ENCODE results near the gene SLC25A1. TPM values are rescaled to one million over a fixed set of nuclear protein-coding genes. Genes with fewer than 3 reads are reported as not detected.

SLC25A1 gene
- polyA plus RNA-seq, 1 experiment: 36.9 TPM

GRCh38 chr22:19175026-19175601 is 3.4 kb downstream of the SLC25A1 start:
- H3K27me3 ChIP-seq (ENCODE audit: control insufficient read depth, insufficient read depth, low read length): no peaks in the 10 kb centered on the region
- CTCF ChIA-PET: no interaction called here
- DNase-seq (ENCODE audit: low read depth): no peak
- no peak overlapping the region for H3K4me3 ChIP-seq (ENCODE audit: low read depth, low read length)
- TF ChIP-seq CTCF (IDR thresholded peaks at IDR 0.05; ENCODE audit: insufficient read depth, low read depth, low read length): no peak
- peaks cover 7% of the 10 kb centered on the region for H3K36me3 ChIP-seq (ENCODE audit: control insufficient read depth, insufficient read depth, low read length)
- POLR2A ChIA-PET: no interaction called here

GRCh38 chr22:19174106-19175025 is 4.2 kb downstream of the SLC25A1 start:
- DNase-seq (ENCODE audit: low read depth): no peak
- CTCF ChIA-PET: no interaction called here
- POLR2A ChIA-PET: interaction anchor here (0.8 kb wide), 1 partner anchor 30 kb away, joined by 3 read pairs; the partner anchor contains the start of gene ESS2
- no peak for TF ChIP-seq CTCF (IDR thresholded peaks at IDR 0.05; ENCODE audit: insufficient read depth, low read depth, low read length)
- Histone ChIP-seq H3K36me3 (ENCODE audit: control insufficient read depth, insufficient read depth, low read length) (peaks cover 7% of the 10 kb centered on the region), H3K27me3 (ENCODE audit: control insufficient read depth, insufficient read depth, low read length) (no peaks in the 10 kb centered on the region), H3K4me3 (ENCODE audit: low read depth, low read length) (no peak overlapping the region)

GRCh38 chr22:19173047-19174035 is 5.2 kb downstream of the SLC25A1 start:
- ChIA-PET POLR2A (no interaction called here), CTCF (no interaction called here)
- Histone ChIP-seq H3K4me3 (ENCODE audit: low read depth, low read length) (peak overlapping the region; percentile 92), H3K36me3 (ENCODE audit: control insufficient read depth, insufficient read depth, low read length) (peaks cover 7% of the 10 kb centered on the region), H3K27me3 (ENCODE audit: control insufficient read depth, insufficient read depth, low read length) (peaks cover 5% of the 10 kb centered on the region)
- TF ChIP-seq CTCF (IDR thresholded peaks at IDR 0.05; ENCODE audit: insufficient read depth, low read depth, low read length): no peak
- DNase-seq (ENCODE audit: low read depth): no peak

- ChIA-PET POLR2A (no interaction called here), CTCF (no interaction called here)
- Histone ChIP-seq H3K4me3 (ENCODE audit: low read depth, low read length) (peak overlapping the region; percentile 92), H3K27me3 (ENCODE audit: control insufficient read depth, insufficient read depth, low read length) (peaks cover 9% of the 10 kb centered on the region), H3K36me3 (ENCODE audit: control insufficient read depth, insufficient read depth, low read length) (peaks cover 7% of the 10 kb centered on the region)
- no peak for TF ChIP-seq CTCF (IDR thresholded peaks at IDR 0.05; ENCODE audit: insufficient read depth, low read depth, low read length)
- DNase-seq (ENCODE audit: low read depth): no peak
These were observed 6.1 kb downstream of the SLC25A1 start for GRCh38 chr22:19172213-19173046.

Data from BJ (cell line).